ENCODE measurements around the gene IFNGR2. TPM values are rescaled to one million over a fixed set of nuclear protein-coding genes. Genes with fewer than 3 reads are reported as not detected.

Gene IFNGR2
- total and polyA plus RNA-seq, 2 of the 13 experiments (the other 11 are each of a cell fraction or from before 2014, with no cell fraction given), result 61.3 to 117 TPM

GRCh38 chr21:33360881-33361602, 42.2 kb upstream of the IFNGR2 start (continued):
- TF ChIP-seq ZBTB38 (CRISPR knock-in tag; IDR thresholded peaks at IDR 0.05), result 0 out of 2 replicates have a peak, but pooled peaks have one; percentile 34
- no peak for TF ChIP-seq ZBTB2 (CRISPR knock-in tag; IDR thresholded peaks at IDR 0.05; ENCODE audit: low read depth)
- no peak for TF ChIP-seq AGO2 (optimal IDR thresholded peaks at IDR 0.05; ENCODE audit: low read depth, low read length)
- no peak for TF ChIP-seq HHEX (CRISPR knock-in tag; IDR thresholded peaks at IDR 0.05)
- TF ChIP-seq AKAP8 (CRISPR knock-in tag; IDR thresholded peaks at IDR 0.05), result no peak
- no peak for TF ChIP-seq NR2F6 (IDR thresholded peaks at IDR 0.05)
- TF ChIP-seq NR2F6 (CRISPR knock-in tag; IDR thresholded peaks at IDR 0.05), result no peak
- no peak for TF ChIP-seq CERS6 (CRISPR knock-in tag; IDR thresholded peaks at IDR 0.05)
- TF ChIP-seq ATF2 (CRISPR knock-in tag; IDR thresholded peaks at IDR 0.05), result peak; percentile 37; the same call in 1 of the 2 replicates
- TF ChIP-seq ZNF572 (CRISPR knock-in tag; IDR thresholded peaks at IDR 0.05), result no peak
- TF ChIP-seq ZNF367 (CRISPR knock-in tag; IDR thresholded peaks at IDR 0.05; ENCODE audit: borderline replicate concordance), result no peak
- TF ChIP-seq ATM (IDR thresholded peaks at IDR 0.05; ENCODE audit: borderline replicate concordance), result no peak
- TF ChIP-seq MIER3 (CRISPR knock-in tag; IDR thresholded peaks at IDR 0.05; ENCODE audit: borderline replicate concordance), result 0 out of 2 replicates have a peak, but pooled peaks have one; percentile 23
- no peak for TF ChIP-seq ZBTB3 (CRISPR knock-in tag; IDR thresholded peaks at IDR 0.05; ENCODE audit: borderline replicate concordance, low read depth)
- peak; percentile 53 for TF ChIP-seq YY1 (IDR thresholded peaks at IDR 0.05; ENCODE audit: insufficient read depth, insufficient replicate concordance, low read depth, low read length)
- TF ChIP-seq ZNF569 (CRISPR knock-in tag; IDR thresholded peaks at IDR 0.05; ENCODE audit: borderline replicate concordance), result no peak
- no peak for TF ChIP-seq ZSCAN20 (CRISPR knock-in tag; IDR thresholded peaks at IDR 0.05; ENCODE audit: borderline replicate concordance)
- 0 out of 2 replicates have a peak, but pooled peaks have one; percentile 37 for TF ChIP-seq ZNF414 (CRISPR knock-in tag; IDR thresholded peaks at IDR 0.05)
- TF ChIP-seq MXD3 (CRISPR knock-in tag; IDR thresholded peaks at IDR 0.05), result no peak
- 0 out of 2 replicates have a peak, but pooled peaks have one; percentile 37 for TF ChIP-seq MED1 (CRISPR knock-in tag; IDR thresholded peaks at IDR 0.05)
- no peak for TF ChIP-seq HMGXB3 (CRISPR knock-in tag; IDR thresholded peaks at IDR 0.05; ENCODE audit: borderline replicate concordance)

All from HepG2 (cell line).